Activated T-helper 2 cell treated with anti-CD3 and anti-CD28 coated beads, Interferon-gamma antibody, Interleukin-2, Interleukin-4, amounts not matched to agents 10 μg/mL and 5 μg/mL and 100 μg/mL, durations not matched to agents 14 hours and 24 hours and 36 hours (primary cell): ENCODE measurements around the gene DNAJC10. TPM values are rescaled to one million over a fixed set of nuclear protein-coding genes. Genes with fewer than 3 reads are reported as not detected.
"Not testable (repeated sequence)": the region's sequence is repeated elsewhere in the genome, so short reads cannot be mapped to it uniquely, and the experiment has no call there.

Experiments used
- DNase-seq: peaks from one replicate; pipeline ENCODE4 v3.0.0; 2021; ENCODE audit warnings: low spot score
- H3K27ac Mint-ChIP-seq: one replicate; pipeline ENCODE4 v1.8.0; 2021; ENCODE audit warnings: mixed read lengths
- H3K27me3 Mint-ChIP-seq: one replicate; pipeline ENCODE4 v1.8.0; 2021; ENCODE audit warnings: low read depth, mixed read lengths
- H3K36me3 Mint-ChIP-seq: one replicate; pipeline ENCODE4 v1.8.0; 2021; ENCODE audit warnings: low read depth, mixed read lengths
- H3K4me1 Mint-ChIP-seq: one replicate; pipeline ENCODE4 v1.8.0; 2021; ENCODE audit warnings: low read depth, mixed read lengths
- H3K4me3 Mint-ChIP-seq: one replicate; pipeline ENCODE4 v1.8.0; 2021; ENCODE audit warnings: low read depth, mild to moderate bottlenecking, moderate library complexity, mixed read lengths
- H3K9me3 Mint-ChIP-seq: one replicate; pipeline ENCODE4 v1.8.0; 2021; ENCODE audit warnings: mixed read lengths
- intact Hi-C: fragments of 100-400 bp; cut with micrococcal nuclease; formaldehyde crosslinking; loops from one replicate; pipeline ENCODE4 v1.15.1; 2023
- total RNA-seq: library from RNA; stranded (reverse); gene quantifications from 2 replicates; pipeline ENCODE4 v1.2.3, GENCODE V29; 2022

The DNAJC10 gene
- total RNA-seq = 63.5 and 64.6 TPM in 2 replicates

- H3K4me1 Mint-ChIP-seq = peaks cover 5% of the 10 kb centered on the region
- DNase-seq = peak; percentile 84
- peaks cover 12% of the 10 kb centered on the region for H3K36me3 Mint-ChIP-seq
- intact Hi-C loops = loop anchor here (1.0 to 5.0 kb wide), 3 partner anchors 322 to 408 kb away; partner anchors contain the start of genes DUSP19, NCKAP1 and NUP35
- H3K27me3 Mint-ChIP-seq = peaks cover 16% of the 10 kb centered on the region
- H3K4me3 Mint-ChIP-seq = no peak within 1 kb of the TSS
- no peaks in the 10 kb centered on the region for H3K9me3 Mint-ChIP-seq
- H3K27ac Mint-ChIP-seq = no peak within 1 kb of the TSS
These were observed at the start of gene DNAJC10 for GRCh38 chr2:182715892-182716649. Gene DNAJC10 (plus strand): TSS chr2:182716257. CDS start chr2:182718087, 1,830 bp downstream.

GRCh38 chr2:182666674-182667314 lies 49.3 kb upstream of the DNAJC10 start:
- Mint-ChIP-seq H3K4me3 (no peak overlapping the region), H3K9me3 (no peaks in the 10 kb centered on the region), H3K27me3 (peaks cover 13% of the 10 kb centered on the region), H3K36me3 (no peaks in the 10 kb centered on the region), H3K27ac (no peak overlapping the region), H3K4me1 (peaks cover 6% of the 10 kb centered on the region)
- intact Hi-C loops = loop anchor here (1.0 kb wide), 1 partner anchor 314 kb away; no protein-coding TSS in a partner anchor
- DNase-seq = no peak

GRCh38 chr2:182667315-182667695 lies 48.8 kb upstream of the DNAJC10 start:
- intact Hi-C loops = loop anchor here (1.0 kb wide), 1 partner anchor 313 kb away; no protein-coding TSS in a partner anchor
- Mint-ChIP-seq H3K27ac (no peak overlapping the region), H3K4me3 (no peak overlapping the region), H3K36me3 (no peaks in the 10 kb centered on the region), H3K9me3 (no peaks in the 10 kb centered on the region), H3K4me1 (peaks cover 6% of the 10 kb centered on the region), H3K27me3 (peaks cover 15% of the 10 kb centered on the region)
- DNase-seq = no peak

GRCh38 chr2:182668671-182669070 lies 47.4 kb upstream of the DNAJC10 start:
- DNase-seq = no peak
- no peaks in the 10 kb centered on the region for H3K36me3 Mint-ChIP-seq
- peaks cover 11% of the 10 kb centered on the region for H3K27me3 Mint-ChIP-seq
- intact Hi-C loops = no loop called here
- H3K9me3 Mint-ChIP-seq = no peaks in the 10 kb centered on the region
- H3K4me3 Mint-ChIP-seq = no peak overlapping the region
- H3K4me1 Mint-ChIP-seq = peaks cover 6% of the 10 kb centered on the region
- no peak overlapping the region for H3K27ac Mint-ChIP-seq

- DNase-seq = no peak
- Mint-ChIP-seq H3K9me3 (no peaks in the 10 kb centered on the region), H3K36me3 (no peaks in the 10 kb centered on the region), H3K4me1 (no peaks in the 10 kb centered on the region), H3K27me3 (peaks cover 19% of the 10 kb centered on the region), H3K27ac (no peak overlapping the region), H3K4me3 (no peak overlapping the region)
- intact Hi-C loops = no loop called here
These were observed 43.4 kb upstream of the DNAJC10 start for GRCh38 chr2:182672466-182673165.

- DNase-seq = no peak
- H3K36me3 Mint-ChIP-seq = no peaks in the 10 kb centered on the region
- H3K9me3 Mint-ChIP-seq = no peaks in the 10 kb centered on the region
- no peak overlapping the region for H3K4me3 Mint-ChIP-seq
- intact Hi-C loops = no loop called here
- no peak overlapping the region for H3K27ac Mint-ChIP-seq
- no peaks in the 10 kb centered on the region for H3K4me1 Mint-ChIP-seq
- peaks cover 3% of the 10 kb centered on the region for H3K27me3 Mint-ChIP-seq
These were observed 35.2 kb upstream of the DNAJC10 start for GRCh38 chr2:182680837-182681236.

GRCh38 chr2:182682210-182682609 lies 33.8 kb upstream of the DNAJC10 start:
- Mint-ChIP-seq H3K4me1 (no peaks in the 10 kb centered on the region), H3K27me3 (no peaks in the 10 kb centered on the region), H3K4me3 (no peak overlapping the region), H3K27ac (no peak overlapping the region), H3K9me3 (no peaks in the 10 kb centered on the region), H3K36me3 (no peaks in the 10 kb centered on the region)
- no peak for DNase-seq
- intact Hi-C loops = no loop called here

- Mint-ChIP-seq H3K27ac (no peak overlapping the region), H3K36me3 (no peaks in the 10 kb centered on the region), H3K4me3 (no peak overlapping the region), H3K27me3 (peaks cover 2% of the 10 kb centered on the region), H3K9me3 (no peaks in the 10 kb centered on the region), H3K4me1 (no peaks in the 10 kb centered on the region)
- intact Hi-C loops = no loop called here
- DNase-seq = no peak
These were observed 30.5 kb upstream of the DNAJC10 start for GRCh38 chr2:182685559-182685958.

- intact Hi-C loops, H3K36me3 Mint-ChIP-seq, H3K9me3 Mint-ChIP-seq, H3K4me3 Mint-ChIP-seq, H3K27me3 Mint-ChIP-seq, H3K4me1 Mint-ChIP-seq, DNase-seq, H3K27ac Mint-ChIP-seq: not testable (repeated sequence)
These were observed 29.3 kb upstream of the DNAJC10 start for GRCh38 chr2:182686763-182687162.

- intact Hi-C loops = no loop called here
- Mint-ChIP-seq H3K9me3 (no peaks in the 10 kb centered on the region), H3K4me3 (no peak overlapping the region), H3K36me3 (no peaks in the 10 kb centered on the region), H3K4me1 (no peaks in the 10 kb centered on the region), H3K27ac (no peak overlapping the region), H3K27me3 (peaks cover 8% of the 10 kb centered on the region)
- DNase-seq = no peak
These were observed 21.9 kb upstream of the DNAJC10 start for GRCh38 chr2:182694189-182694588.

- no peak overlapping the region for H3K4me3 Mint-ChIP-seq
- H3K4me1 Mint-ChIP-seq = no peaks in the 10 kb centered on the region
- no peak overlapping the region for H3K27ac Mint-ChIP-seq
- H3K27me3 Mint-ChIP-seq = peaks cover 8% of the 10 kb centered on the region
- DNase-seq = no peak
- no peaks in the 10 kb centered on the region for H3K36me3 Mint-ChIP-seq
- intact Hi-C loops = no loop called here
- no peaks in the 10 kb centered on the region for H3K9me3 Mint-ChIP-seq
These were observed 20.3 kb upstream of the DNAJC10 start for GRCh38 chr2:182695776-182696175.

GRCh38 chr2:182698671-182699070 lies 17.4 kb upstream of the DNAJC10 start:
- Mint-ChIP-seq H3K9me3 (no peaks in the 10 kb centered on the region), H3K27ac (no peak overlapping the region), H3K27me3 (peaks cover 8% of the 10 kb centered on the region), H3K36me3 (no peaks in the 10 kb centered on the region), H3K4me1 (no peaks in the 10 kb centered on the region), H3K4me3 (no peak overlapping the region)
- DNase-seq = no peak
- intact Hi-C loops = no loop called here

- no peak overlapping the region for H3K4me3 Mint-ChIP-seq
- H3K9me3 Mint-ChIP-seq = no peaks in the 10 kb centered on the region
- no peaks in the 10 kb centered on the region for H3K4me1 Mint-ChIP-seq
- H3K27ac Mint-ChIP-seq = no peak overlapping the region
- H3K27me3 Mint-ChIP-seq = peaks cover 30% of the 10 kb centered on the region
- intact Hi-C loops = no loop called here
- H3K36me3 Mint-ChIP-seq = no peaks in the 10 kb centered on the region
- DNase-seq = no peak
These were observed 10.3 kb upstream of the DNAJC10 start for GRCh38 chr2:182705761-182706160.
